22Rv1 (cell line): ENCODE measurements around the gene LTF.

ENCODE experiments used
- ZFX ChIP-seq: fragments of 450-650 bp; IDR thresholded peaks from 2 replicates; pipeline ENCODE4 v1.6.1; 2017; ENCODE audit warnings: antibody characterized with exemption, borderline replicate concordance
- TF ChIP-seq, protein P1 (sequence below): fragments of 450-650 bp; IDR thresholded peaks from 2 replicates; pipeline ENCODE4 v1.5.1; 2017; ENCODE audit warnings: mild to moderate bottlenecking

- TF ChIP-seq, protein P1, sequence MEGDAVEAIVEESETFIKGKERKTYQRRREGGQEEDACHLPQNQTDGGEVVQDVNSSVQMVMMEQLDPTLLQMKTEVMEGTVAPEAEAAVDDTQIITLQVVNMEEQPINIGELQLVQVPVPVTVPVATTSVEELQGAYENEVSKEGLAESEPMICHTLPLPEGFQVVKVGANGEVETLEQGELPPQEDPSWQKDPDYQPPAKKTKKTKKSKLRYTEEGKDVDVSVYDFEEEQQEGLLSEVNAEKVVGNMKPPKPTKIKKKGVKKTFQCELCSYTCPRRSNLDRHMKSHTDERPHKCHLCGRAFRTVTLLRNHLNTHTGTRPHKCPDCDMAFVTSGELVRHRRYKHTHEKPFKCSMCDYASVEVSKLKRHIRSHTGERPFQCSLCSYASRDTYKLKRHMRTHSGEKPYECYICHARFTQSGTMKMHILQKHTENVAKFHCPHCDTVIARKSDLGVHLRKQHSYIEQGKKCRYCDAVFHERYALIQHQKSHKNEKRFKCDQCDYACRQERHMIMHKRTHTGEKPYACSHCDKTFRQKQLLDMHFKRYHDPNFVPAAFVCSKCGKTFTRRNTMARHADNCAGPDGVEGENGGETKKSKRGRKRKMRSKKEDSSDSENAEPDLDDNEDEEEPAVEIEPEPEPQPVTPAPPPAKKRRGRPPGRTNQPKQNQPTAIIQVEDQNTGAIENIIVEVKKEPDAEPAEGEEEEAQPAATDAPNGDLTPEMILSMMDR: no peak
- TF ChIP-seq ZFX: no peak
Observed at GRCh38 chr3:46442576-46443530, 21.9 kb downstream of the LTF start.
